GM23338 (cell line): ENCODE data around the gene MBNL1. TPM values are rescaled to one million over a fixed set of nuclear protein-coding genes. Genes with fewer than 3 reads are reported as not detected.

Experiments
- ATAC-seq: fragments of 200-7000 bp; cut with Tn5 transposase; 3 replicates; pipeline ENCODE4 v1.9.1; 2020
- DNase-seq: peaks from one replicate; pipeline ENCODE4 v3.0.0-alpha.2; 2015; ENCODE audit warnings: low spot score
- H2AFZ ChIP-seq: fragments of 200-600 bp; sonication (generic); 2 replicates; pipeline ENCODE4 v1.8.0; 2016; ENCODE audit warnings: antibody characterized with exemption, mild to moderate bottlenecking, moderate library complexity
- H3F3A ChIP-seq: fragments of 200-600 bp; sonication (generic); replicated peaks from 2 replicates; pipeline ENCODE4 v1.8.0; 2017; ENCODE audit warnings: antibody characterized with exemption, mixed run types, low read depth
- H3K27ac ChIP-seq: fragments of 200-600 bp; sonication (generic); 2 replicates; pipeline ENCODE4 v1.6.1; 2016; ENCODE audit warnings: low read depth
- H3K27me3 ChIP-seq: fragments of 200-600 bp; sonication (generic); 2 replicates; pipeline ENCODE4 v1.8.0; 2016; ENCODE audit warnings: mild to moderate bottlenecking, mixed run types, moderate library complexity; ENCODE audit not compliant: insufficient read depth
- H3K36me3 ChIP-seq: fragments of 200-600 bp; sonication (generic); 2 replicates; pipeline ENCODE4 v1.8.0; 2016; ENCODE audit warnings: mild to moderate bottlenecking; ENCODE audit not compliant: insufficient read depth
- H3K4me1 ChIP-seq: fragments of 200-600 bp; sonication (generic); 2 replicates; pipeline ENCODE4 v1.8.0; 2016; ENCODE audit warnings: mild to moderate bottlenecking, moderate library complexity; ENCODE audit not compliant: insufficient read depth
- H3K4me2 ChIP-seq: fragments of 200-600 bp; sonication (generic); 2 replicates; pipeline ENCODE4 v1.7.1; 2017; ENCODE audit warnings: mixed run types
- H3K4me3 ChIP-seq: fragments of 200-600 bp; sonication (generic); 2 replicates; pipeline ENCODE4 v1.6.1; 2016; ENCODE audit warnings: mixed run types
- H3K79me2 ChIP-seq: fragments of 200-600 bp; sonication (generic); replicated peaks from 2 replicates; pipeline ENCODE4 v1.8.0; 2017; ENCODE audit warnings: mild to moderate bottlenecking; ENCODE audit not compliant: insufficient read depth
- H3K9me2 ChIP-seq: fragments of 200-600 bp; sonication (generic); 2 replicates; pipeline ENCODE4 v1.8.0; 2017; ENCODE audit not compliant: insufficient read depth
- H4K20me1 ChIP-seq: fragments of 200-600 bp; sonication (generic); replicated peaks from 2 replicates; pipeline ENCODE4 v1.8.0; 2017; ENCODE audit warnings: mild to moderate bottlenecking; ENCODE audit not compliant: insufficient read depth
- H3K27ac Mint-ChIP-seq: 2 replicates; pipeline ENCODE4 v1.8.0; 2020; ENCODE audit warnings: inconsistent platforms, mild to moderate bottlenecking, moderate library complexity, mixed read lengths
- H3K27me3 Mint-ChIP-seq: 3 replicates; pipeline ENCODE4 v1.8.0; 2022; ENCODE audit warnings: low read depth, mild to moderate bottlenecking, moderate library complexity, mixed read lengths, inconsistent platforms; ENCODE audit not compliant: insufficient read depth, poor library complexity
- H3K36me3 Mint-ChIP-seq: 3 replicates; pipeline ENCODE4 v1.8.0; 2021; ENCODE audit warnings: low read depth, mild to moderate bottlenecking, inconsistent platforms, moderate library complexity, mixed read lengths
- H3K4me1 Mint-ChIP-seq: 3 replicates; pipeline ENCODE4 v1.8.0; 2020; ENCODE audit warnings: mild to moderate bottlenecking, inconsistent platforms, mixed read lengths
- H3K4me3 Mint-ChIP-seq: 3 replicates; pipeline ENCODE4 v1.8.0; 2021; ENCODE audit warnings: moderate library complexity, mild to moderate bottlenecking, inconsistent platforms, mixed read lengths
- H3K9me3 Mint-ChIP-seq: 3 replicates; pipeline ENCODE4 v1.8.0; 2020; ENCODE audit warnings: moderate library complexity, mild to moderate bottlenecking, inconsistent platforms, mixed read lengths
- CREB1 ChIP-seq: fragments of 250-450 bp; sonication (Bioruptor Pico); IDR thresholded peaks from 2 replicates; pipeline ENCODE4 v1.5.0; 2020; ENCODE audit warnings: low read depth, mild to moderate bottlenecking, moderate library complexity
- CTCF ChIP-seq, 2 experiments: fragments of 200-600 bp in 1 of 2; sonication (generic) in 1 of 2; conservative IDR thresholded peaks; 2 replicates each; pipeline versions ENCODE4 v1.5.1 to v1.6.1; 2016 to 2017; ENCODE audit warnings: antibody characterized with exemption in 2 of 2, low read depth in 2 of 2, mild to moderate bottlenecking in 2 of 2, moderate library complexity in 1 of 2
- ETS1 ChIP-seq: IDR thresholded peaks from 2 replicates; pipeline ENCODE4 v1.6.1; 2016; ENCODE audit warnings: antibody characterized with exemption
- EZH2 ChIP-seq: fragments of 200-600 bp; sonication (generic); IDR thresholded peaks from one replicate; pipeline ENCODE4 v1.8.0; 2017; ENCODE audit warnings: antibody characterized with exemption, mild to moderate bottlenecking, low read depth; ENCODE audit not compliant: unreplicated experiment
- EZH2phosphoT487 ChIP-seq: fragments of 200-600 bp; sonication (generic); IDR thresholded peaks from one replicate; pipeline ENCODE4 v1.8.1; 2018; ENCODE audit warnings: antibody characterized with exemption; ENCODE audit not compliant: unreplicated experiment
- JUNB ChIP-seq: IDR thresholded peaks from one replicate; pipeline ENCODE4 v1.6.1; 2016; ENCODE audit warnings: antibody characterized with exemption; ENCODE audit not compliant: unreplicated experiment
- NANOG ChIP-seq: IDR thresholded peaks from 2 replicates; pipeline ENCODE4 v1.6.1; 2016; ENCODE audit warnings: antibody characterized with exemption, borderline replicate concordance
- POLR2AphosphoS5 ChIP-seq: IDR thresholded peaks from 2 replicates; pipeline ENCODE4 v1.6.1; 2016; ENCODE audit warnings: antibody characterized with exemption, low read depth
- REST ChIP-seq: IDR thresholded peaks from one replicate; pipeline ENCODE4 v1.6.1; 2018; ENCODE audit warnings: antibody characterized with exemption; ENCODE audit not compliant: unreplicated experiment
- STAT1 ChIP-seq: IDR thresholded peaks from one replicate; pipeline ENCODE4 v1.6.1; 2016; ENCODE audit warnings: antibody characterized with exemption; ENCODE audit not compliant: unreplicated experiment
- ZNF114 ChIP-seq: fragments of 250-450 bp; sonication (Bioruptor Pico); IDR thresholded peaks from 2 replicates; pipeline ENCODE4 v1.5.0; 2020; ENCODE audit warnings: mild to moderate bottlenecking, moderate library complexity
- ZNF331 ChIP-seq: fragments of 250-450 bp; sonication (Bioruptor Pico); IDR thresholded peaks from 2 replicates; pipeline ENCODE4 v1.5.0; 2020; ENCODE audit warnings: low read depth, mild to moderate bottlenecking, moderate library complexity
- ZNF462 ChIP-seq: fragments of 250-450 bp; sonication (Bioruptor Pico); IDR thresholded peaks from 2 replicates; pipeline ENCODE4 v1.5.0; 2020; ENCODE audit warnings: mild to moderate bottlenecking, moderate library complexity
- polyA plus RNA-seq: library from polyadenylated mRNA; unstranded; fragments of >200 nt; fragmentation: Nextera tagmentation; extraction: Ambion mirVana; gene quantifications from 2 replicates; pipeline ENCODE4 v1.2.1, GENCODE V29; 2016
- total RNA-seq: library from RNA; depleted of rRNA; stranded (reverse); fragments of >200 nt; shearing (Covaris generic); gene quantifications from 2 replicates; pipeline ENCODE4 v1.2.3, GENCODE V29; 2014

The MBNL1 gene
- total and polyA plus RNA-seq, 2 experiments from 2014 or later, result 9.4 to 23.2 TPM

GRCh38 chr3:152350139-152350538 lies 81.4 kb downstream of the MBNL1 start:
- H3K4me1 ChIP-seq, result no peaks in the 10 kb centered on the region; the same call in 1 of the 2 replicates
- H3K27me3 ChIP-seq, result no peaks in the 10 kb centered on the region
- H4K20me1 ChIP-seq, result no peaks in the 10 kb centered on the region
- DNase-seq (peak; percentile 15), ATAC-seq (no peak)
- no peaks in the 10 kb centered on the region for H3K36me3 ChIP-seq
- peaks cover 23% of the 10 kb centered on the region; the same call in 1 of the 2 replicates for H3K79me2 ChIP-seq
- Mint-ChIP-seq H3K27me3 (no peaks in the 10 kb centered on the region), H3K27ac (no peak overlapping the region), H3K4me1 (peaks cover 10% of the 10 kb centered on the region), H3K4me3 (no peak overlapping the region), H3K9me3 (no peaks in the 10 kb centered on the region), H3K36me3 (no peaks in the 10 kb centered on the region)
- H3K4me3 ChIP-seq, result no peak overlapping the region
- H3K9me2 ChIP-seq, result no peaks in the 10 kb centered on the region
- H3F3A ChIP-seq, result no peaks in the 10 kb centered on the region
- no peak overlapping the region for H3K4me2 ChIP-seq
- no peak overlapping the region for H2AFZ ChIP-seq
- TF ChIP-seq CTCF (conservative IDR thresholded peaks at IDR 0.05; ENCODE audit: low read depth in 2 of 2) (no peak), ZNF331 (CRISPR knock-in tag) (no peak), ZNF462 (CRISPR knock-in tag) (no peak), REST (no peak), ZNF114 (CRISPR knock-in tag) (no peak), CREB1 (CRISPR knock-in tag) (no peak), STAT1 (no peak), POLR2AphosphoS5 (no peak), EZH2phosphoT487 (no peak), JUNB (no peak), NANOG (no peak), ETS1 (no peak), EZH2 (no peak)
- H3K27ac ChIP-seq, result no peak overlapping the region
